Epithelial cell of prostate (primary cell): ENCODE data around the gene ZNF629.

Experiments used
- DNase-seq: peaks from one replicate; pipeline ENCODE4 v3.0.0-alpha.2; 2011; ENCODE audit warnings: low read depth, low spot score
- H3K27ac ChIP-seq: fragments of 450-650 bp; 2 replicates; pipeline ENCODE4 v1.5.1; 2017; ENCODE audit warnings: mild to moderate bottlenecking

Gene ZNF629

GRCh38 chr16:30728899-30729672 lies 57.9 kb downstream of the ZNF629 start:
- DNase-seq: no peak
- H3K27ac ChIP-seq: no peak overlapping the region
